GM12878 (cell line): Measurements from ENCODE around the gene LRP10. TPM values are rescaled to one million over a fixed set of nuclear protein-coding genes. Genes with fewer than 3 reads are reported as not detected.

Source experiments
- HCFC1 ChIP-seq: fragments of 150-350 bp; IDR thresholded peaks from 2 replicates; pipeline ENCODE4 v1.6.1; 2014; ENCODE audit warnings: low read length
- IRF4 ChIP-seq: IDR thresholded peaks from 2 replicates; pipeline ENCODE4 v1.6.1; 2011; ENCODE audit warnings: low read depth, low read length
- SUPT20H ChIP-seq: IDR thresholded peaks from 2 replicates; pipeline ENCODE4 v1.6.1; 2011; ENCODE audit warnings: low read depth, mild to moderate bottlenecking, low read length, moderate library complexity, borderline replicate concordance; ENCODE audit not compliant: control insufficient read depth
- TCF7 ChIP-seq: IDR thresholded peaks from 2 replicates; pipeline ENCODE4 v1.6.1; 2014; ENCODE audit warnings: antibody characterized with exemption, borderline replicate concordance
- WRNIP1 ChIP-seq: IDR thresholded peaks from 2 replicates; pipeline ENCODE4 v1.6.1; 2011; ENCODE audit warnings: low read depth, low read length, improper control_type of control experiment, borderline replicate concordance
- polyA plus RNA-seq, 11 experiments: library from polyadenylated mRNA; depleted of rRNA in 4 of 11; unstranded in 6 of 11; stranded (reverse) in 5 of 11; fragments of >200 nt; fragmentation: Nextera tagmentation in 4 of 11; fragmentation: Illumina TruSeq in 1 of 11; extraction: Ambion mirVana in 4 of 11; extraction: Trizol in 1 of 11; gene quantifications; 1 replicate in 1 of 11; 2 replicates in 10 of 11; pipeline versions ENCODE4 v1.2.1 to v1.2.3, GENCODE V29; 2011 to 2016; ENCODE audit warnings: inconsistent platforms in 2 of 11, missing spikeins in 2 of 11, low read depth in 1 of 11
- total RNA-seq, 4 experiments: library from RNA; depleted of rRNA in 3 of 4; stranded (reverse); fragments of >200 nt in 3 of 4; fragmentation: Illumina TruSeq in 1 of 4; extraction: Trizol in 1 of 4; gene quantifications; 2 replicates each; pipeline versions ENCODE4 v1.2.1 to v1.2.3, GENCODE V29; 2013 to 2021
- TF ChIP-seq, protein P1 (sequence below): fragments of 450-650 bp; IDR thresholded peaks from 2 replicates; pipeline ENCODE4 v1.6.1; 2016; ENCODE audit warnings: mild to moderate bottlenecking
- TF ChIP-seq, protein P2 (sequence below): IDR thresholded peaks from 2 replicates; pipeline ENCODE4 v1.6.1; 2012; ENCODE audit warnings: improper control_type of control experiment, low read depth, low read length; ENCODE audit not compliant: insufficient replicate concordance
- TF ChIP-seq, protein P3 (sequence below): fragments of 450-650 bp; conservative IDR thresholded peaks from 2 replicates; pipeline ENCODE4 v1.6.1; 2017; ENCODE audit warnings: mild to moderate bottlenecking, moderate library complexity

The LRP10 gene
- total and polyA plus RNA-seq, 10 of the 15 experiments (the other 5 are each of a cell fraction or from before 2014, with no cell fraction given): 3.0 to 56.9 (median 20.9) TPM

DNA sequence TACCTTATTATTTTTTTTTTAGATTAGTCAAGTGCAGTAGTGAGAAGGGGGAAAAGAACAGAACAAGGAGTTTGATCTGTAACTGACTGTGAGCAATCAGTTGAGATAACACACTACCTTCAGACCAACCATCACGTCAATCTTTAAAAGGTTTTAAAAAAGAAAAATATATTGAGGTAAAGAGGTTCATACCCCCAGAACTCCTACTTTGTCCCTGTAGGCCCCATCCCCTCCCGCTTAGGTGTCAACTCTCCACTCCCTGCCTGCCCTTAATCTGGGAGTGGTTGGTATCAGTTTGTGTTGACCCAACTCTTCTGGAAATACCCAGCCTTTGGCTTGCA lies 19.0 kb upstream of the LRP10 start (continued):
- TF ChIP-seq SUPT20H (no peak), HCFC1 (no peak), TCF7 (no peak), IRF4 (no peak), WRNIP1 (no peak)
- TF ChIP-seq, protein P1, sequence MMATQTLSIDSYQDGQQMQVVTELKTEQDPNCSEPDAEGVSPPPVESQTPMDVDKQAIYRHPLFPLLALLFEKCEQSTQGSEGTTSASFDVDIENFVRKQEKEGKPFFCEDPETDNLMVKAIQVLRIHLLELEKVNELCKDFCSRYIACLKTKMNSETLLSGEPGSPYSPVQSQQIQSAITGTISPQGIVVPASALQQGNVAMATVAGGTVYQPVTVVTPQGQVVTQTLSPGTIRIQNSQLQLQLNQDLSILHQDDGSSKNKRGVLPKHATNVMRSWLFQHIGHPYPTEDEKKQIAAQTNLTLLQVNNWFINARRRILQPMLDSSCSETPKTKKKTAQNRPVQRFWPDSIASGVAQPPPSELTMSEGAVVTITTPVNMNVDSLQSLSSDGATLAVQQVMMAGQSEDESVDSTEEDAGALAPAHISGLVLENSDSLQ: no peak
- TF ChIP-seq, protein P2, sequence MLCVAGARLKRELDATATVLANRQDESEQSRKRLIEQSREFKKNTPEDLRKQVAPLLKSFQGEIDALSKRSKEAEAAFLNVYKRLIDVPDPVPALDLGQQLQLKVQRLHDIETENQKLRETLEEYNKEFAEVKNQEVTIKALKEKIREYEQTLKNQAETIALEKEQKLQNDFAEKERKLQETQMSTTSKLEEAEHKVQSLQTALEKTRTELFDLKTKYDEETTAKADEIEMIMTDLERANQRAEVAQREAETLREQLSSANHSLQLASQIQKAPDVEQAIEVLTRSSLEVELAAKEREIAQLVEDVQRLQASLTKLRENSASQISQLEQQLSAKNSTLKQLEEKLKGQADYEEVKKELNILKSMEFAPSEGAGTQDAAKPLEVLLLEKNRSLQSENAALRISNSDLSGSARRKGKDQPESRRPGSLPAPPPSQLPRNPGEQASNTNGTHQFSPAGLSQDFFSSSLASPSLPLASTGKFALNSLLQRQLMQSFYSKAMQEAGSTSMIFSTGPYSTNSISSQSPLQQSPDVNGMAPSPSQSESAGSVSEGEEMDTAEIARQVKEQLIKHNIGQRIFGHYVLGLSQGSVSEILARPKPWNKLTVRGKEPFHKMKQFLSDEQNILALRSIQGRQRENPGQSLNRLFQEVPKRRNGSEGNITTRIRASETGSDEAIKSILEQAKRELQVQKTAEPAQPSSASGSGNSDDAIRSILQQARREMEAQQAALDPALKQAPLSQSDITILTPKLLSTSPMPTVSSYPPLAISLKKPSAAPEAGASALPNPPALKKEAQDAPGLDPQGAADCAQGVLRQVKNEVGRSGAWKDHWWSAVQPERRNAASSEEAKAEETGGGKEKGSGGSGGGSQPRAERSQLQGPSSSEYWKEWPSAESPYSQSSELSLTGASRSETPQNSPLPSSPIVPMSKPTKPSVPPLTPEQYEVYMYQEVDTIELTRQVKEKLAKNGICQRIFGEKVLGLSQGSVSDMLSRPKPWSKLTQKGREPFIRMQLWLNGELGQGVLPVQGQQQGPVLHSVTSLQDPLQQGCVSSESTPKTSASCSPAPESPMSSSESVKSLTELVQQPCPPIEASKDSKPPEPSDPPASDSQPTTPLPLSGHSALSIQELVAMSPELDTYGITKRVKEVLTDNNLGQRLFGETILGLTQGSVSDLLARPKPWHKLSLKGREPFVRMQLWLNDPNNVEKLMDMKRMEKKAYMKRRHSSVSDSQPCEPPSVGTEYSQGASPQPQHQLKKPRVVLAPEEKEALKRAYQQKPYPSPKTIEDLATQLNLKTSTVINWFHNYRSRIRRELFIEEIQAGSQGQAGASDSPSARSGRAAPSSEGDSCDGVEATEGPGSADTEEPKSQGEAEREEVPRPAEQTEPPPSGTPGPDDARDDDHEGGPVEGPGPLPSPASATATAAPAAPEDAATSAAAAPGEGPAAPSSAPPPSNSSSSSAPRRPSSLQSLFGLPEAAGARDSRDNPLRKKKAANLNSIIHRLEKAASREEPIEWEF: no peak
- TF ChIP-seq, protein P3, sequence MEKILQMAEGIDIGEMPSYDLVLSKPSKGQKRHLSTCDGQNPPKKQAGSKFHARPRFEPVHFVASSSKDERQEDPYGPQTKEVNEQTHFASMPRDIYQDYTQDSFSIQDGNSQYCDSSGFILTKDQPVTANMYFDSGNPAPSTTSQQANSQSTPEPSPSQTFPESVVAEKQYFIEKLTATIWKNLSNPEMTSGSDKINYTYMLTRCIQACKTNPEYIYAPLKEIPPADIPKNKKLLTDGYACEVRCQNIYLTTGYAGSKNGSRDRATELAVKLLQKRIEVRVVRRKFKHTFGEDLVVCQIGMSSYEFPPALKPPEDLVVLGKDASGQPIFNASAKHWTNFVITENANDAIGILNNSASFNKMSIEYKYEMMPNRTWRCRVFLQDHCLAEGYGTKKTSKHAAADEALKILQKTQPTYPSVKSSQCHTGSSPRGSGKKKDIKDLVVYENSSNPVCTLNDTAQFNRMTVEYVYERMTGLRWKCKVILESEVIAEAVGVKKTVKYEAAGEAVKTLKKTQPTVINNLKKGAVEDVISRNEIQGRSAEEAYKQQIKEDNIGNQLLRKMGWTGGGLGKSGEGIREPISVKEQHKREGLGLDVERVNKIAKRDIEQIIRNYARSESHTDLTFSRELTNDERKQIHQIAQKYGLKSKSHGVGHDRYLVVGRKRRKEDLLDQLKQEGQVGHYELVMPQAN: no peak
- TF ChIP-seq, all 136 proteins: peak for 0
